Measurements from ENCODE around the gene SLC30A4. TPM values are rescaled to one million over a fixed set of nuclear protein-coding genes. Genes with fewer than 3 reads are reported as not detected.

The SLC30A4 gene
- total RNA-seq, 4 donors from 2014 or later: 7.2 to 27.0 (median 11.3) TPM

DNA sequence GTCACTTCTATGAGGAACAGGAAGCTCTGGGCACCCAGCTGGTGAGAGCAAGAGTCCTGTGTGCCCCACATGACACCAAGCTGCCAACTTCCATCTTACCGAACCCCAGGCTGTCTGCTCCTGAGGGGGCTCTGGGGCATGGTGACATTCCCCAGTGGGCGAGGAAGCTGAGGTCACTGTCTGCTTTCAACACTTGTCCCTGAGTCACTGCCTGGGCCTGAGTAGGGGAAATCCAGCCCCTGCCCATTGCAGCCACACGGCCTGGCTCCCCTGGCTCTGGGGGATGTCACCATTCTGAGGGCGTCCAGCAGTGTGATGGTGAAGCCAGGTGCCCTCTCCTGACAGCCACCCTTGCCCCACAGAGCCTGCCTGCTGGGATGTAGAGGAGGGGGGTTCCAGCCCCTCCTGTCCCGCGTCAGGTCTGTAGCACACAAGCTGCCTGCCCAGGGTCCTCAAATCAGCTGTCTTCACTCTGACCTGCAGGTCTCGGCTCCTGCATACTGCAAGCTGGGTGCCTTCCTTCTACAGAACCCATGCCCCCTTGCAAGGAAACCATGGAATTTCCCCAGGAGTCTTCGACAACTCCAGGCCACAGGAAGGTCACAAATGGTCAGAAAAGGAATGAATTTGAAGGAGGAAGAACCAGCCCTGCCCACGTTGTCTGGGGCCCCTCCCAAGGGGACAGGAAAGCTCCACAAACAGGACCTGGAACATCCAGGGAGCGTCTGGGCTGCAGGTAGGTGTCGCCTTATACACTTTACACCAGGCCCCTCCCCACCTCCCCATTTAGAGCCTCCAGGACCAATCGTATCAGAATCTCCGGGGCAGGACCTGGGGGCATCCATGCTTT lies 74.3 kb downstream of the SLC30A4 start:
- Histone ChIP-seq H3K9me3 (no peaks in the 10 kb centered on the region), H3K36me3 (no peaks in the 10 kb centered on the region), H3K27me3 (no peaks in the 10 kb centered on the region), H3K27ac (no peak overlapping the region), H3K4me1 (no peaks in the 10 kb centered on the region), H3K4me3 (no peak overlapping the region)
- intact Hi-C loops (cut with DNase I; ENCODE audit: low total_unique reads): no loop called here
- TF ChIP-seq, protein P1, sequence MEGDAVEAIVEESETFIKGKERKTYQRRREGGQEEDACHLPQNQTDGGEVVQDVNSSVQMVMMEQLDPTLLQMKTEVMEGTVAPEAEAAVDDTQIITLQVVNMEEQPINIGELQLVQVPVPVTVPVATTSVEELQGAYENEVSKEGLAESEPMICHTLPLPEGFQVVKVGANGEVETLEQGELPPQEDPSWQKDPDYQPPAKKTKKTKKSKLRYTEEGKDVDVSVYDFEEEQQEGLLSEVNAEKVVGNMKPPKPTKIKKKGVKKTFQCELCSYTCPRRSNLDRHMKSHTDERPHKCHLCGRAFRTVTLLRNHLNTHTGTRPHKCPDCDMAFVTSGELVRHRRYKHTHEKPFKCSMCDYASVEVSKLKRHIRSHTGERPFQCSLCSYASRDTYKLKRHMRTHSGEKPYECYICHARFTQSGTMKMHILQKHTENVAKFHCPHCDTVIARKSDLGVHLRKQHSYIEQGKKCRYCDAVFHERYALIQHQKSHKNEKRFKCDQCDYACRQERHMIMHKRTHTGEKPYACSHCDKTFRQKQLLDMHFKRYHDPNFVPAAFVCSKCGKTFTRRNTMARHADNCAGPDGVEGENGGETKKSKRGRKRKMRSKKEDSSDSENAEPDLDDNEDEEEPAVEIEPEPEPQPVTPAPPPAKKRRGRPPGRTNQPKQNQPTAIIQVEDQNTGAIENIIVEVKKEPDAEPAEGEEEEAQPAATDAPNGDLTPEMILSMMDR (IDR thresholded peaks at IDR 0.05): no peak
- DNase-seq: no peak

DNA sequence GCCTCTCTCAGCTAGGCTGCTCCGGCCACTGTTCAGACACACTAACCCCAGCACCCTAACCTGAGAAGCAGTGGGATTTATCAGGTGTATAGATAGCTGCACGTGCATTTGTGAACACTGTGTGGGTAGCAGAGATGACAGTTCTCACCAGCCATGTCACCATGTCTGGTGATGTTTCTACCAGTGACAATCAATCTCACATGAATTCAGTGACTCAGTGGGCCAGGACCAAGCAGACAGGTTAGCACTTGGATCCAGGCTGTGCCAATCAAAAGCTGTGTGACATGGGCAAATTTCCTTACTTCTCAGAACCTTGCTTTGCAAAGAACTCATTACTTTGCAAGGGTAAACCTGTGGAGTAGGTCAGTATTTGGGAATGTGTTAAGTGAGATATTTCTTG lies 78.9 kb downstream of the SLC30A4 start:
- Histone ChIP-seq H3K4me1 (no peaks in the 10 kb centered on the region), H3K36me3 (no peaks in the 10 kb centered on the region), H3K27ac (no peak overlapping the region), H3K4me3 (no peak overlapping the region), H3K9me3 (no peaks in the 10 kb centered on the region), H3K27me3 (no peaks in the 10 kb centered on the region)
- intact Hi-C loops (cut with DNase I; ENCODE audit: low total_unique reads): no loop called here
- no peak for DNase-seq
- TF ChIP-seq, protein P1 (IDR thresholded peaks at IDR 0.05): no peak
- TF ChIP-seq POLR2A (IDR thresholded peaks at IDR 0.05): no peak

DNA sequence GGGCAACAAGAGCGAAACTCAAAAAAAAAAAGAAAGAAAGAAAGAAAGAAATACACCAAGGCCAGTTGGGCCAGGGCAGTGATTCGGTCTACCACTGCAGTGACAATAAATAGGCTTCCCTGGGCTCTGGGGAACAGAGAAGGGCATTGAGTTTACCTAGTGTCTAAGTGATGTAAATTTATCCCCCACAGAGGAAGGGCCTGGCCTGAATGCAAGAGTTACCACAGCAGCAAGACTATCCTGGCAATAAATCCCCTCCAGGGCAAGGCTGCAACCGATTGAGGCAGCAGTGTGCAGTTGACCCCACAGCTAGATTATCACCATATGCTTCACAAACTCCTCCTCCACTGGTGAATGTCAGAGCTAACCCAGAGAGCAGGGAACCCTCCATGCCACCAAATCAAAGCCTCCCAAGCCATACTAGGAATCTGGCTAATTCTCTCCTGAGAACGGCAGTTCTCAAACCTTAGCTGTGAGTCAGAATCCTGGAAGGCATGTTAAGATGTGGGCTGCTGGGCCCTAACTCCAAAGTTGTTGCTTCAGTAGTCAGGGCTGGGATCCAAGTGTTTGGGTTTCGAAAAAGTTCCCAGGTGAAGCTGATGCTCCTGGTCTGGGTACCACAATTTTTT lies 79.9 kb downstream of the SLC30A4 start:
- Histone ChIP-seq H3K9me3 (no peaks in the 10 kb centered on the region), H3K36me3 (no peaks in the 10 kb centered on the region), H3K4me3 (no peak overlapping the region), H3K27me3 (no peaks in the 10 kb centered on the region), H3K27ac (no peak overlapping the region), H3K4me1 (no peaks in the 10 kb centered on the region)
- DNase-seq: no peak
- no peak for TF ChIP-seq POLR2A (IDR thresholded peaks at IDR 0.05)
- TF ChIP-seq, protein P1 (IDR thresholded peaks at IDR 0.05): no peak
- intact Hi-C loops (cut with DNase I; ENCODE audit: low total_unique reads): no loop called here

DNA sequence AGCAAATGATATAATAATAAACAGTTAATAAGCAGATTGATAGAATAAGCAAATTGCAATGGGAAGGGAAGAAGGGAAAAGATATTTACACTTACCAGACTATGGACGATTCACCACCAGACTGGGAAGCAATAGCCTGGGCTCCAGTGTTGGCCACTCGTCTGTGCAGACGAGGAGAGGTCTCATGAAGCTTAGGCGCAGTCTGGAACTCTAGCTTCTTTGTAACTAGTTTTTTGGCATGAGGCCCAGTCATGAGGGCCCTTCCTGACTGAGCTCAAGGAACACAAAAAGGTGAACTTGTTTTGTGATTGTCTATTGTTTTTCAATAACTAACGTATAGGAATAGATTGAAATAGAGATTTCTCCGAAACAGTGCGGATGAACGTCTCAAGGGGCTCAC lies 80.9 kb downstream of the SLC30A4 start:
- Histone ChIP-seq H3K36me3 (no peaks in the 10 kb centered on the region), H3K27ac (no peak overlapping the region)

DNA sequence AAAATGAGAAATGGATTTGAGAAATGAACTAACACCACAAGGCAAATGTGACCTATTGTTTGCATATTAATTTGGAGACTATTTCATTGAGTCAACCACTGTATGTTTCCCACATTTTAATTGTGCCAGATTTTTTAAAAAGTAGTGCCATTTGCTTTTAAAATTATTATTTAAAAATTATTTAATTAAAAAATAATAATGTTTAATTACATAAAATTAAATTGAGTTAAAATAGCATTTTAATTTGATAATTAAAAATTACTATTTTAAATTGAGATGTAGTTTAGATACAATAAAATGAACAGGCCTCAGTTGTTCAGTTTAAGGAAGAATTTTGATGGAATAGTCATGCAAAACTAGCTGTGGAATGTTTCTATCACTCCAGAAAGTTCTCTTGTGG lies 81.5 kb downstream of the SLC30A4 start:
- TF ChIP-seq, protein P1 (IDR thresholded peaks at IDR 0.05): no peak
- TF ChIP-seq POLR2A (IDR thresholded peaks at IDR 0.05): no peak
- intact Hi-C loops (cut with DNase I; ENCODE audit: low total_unique reads): no loop called here
- H3K4me1 ChIP-seq: no peaks in the 10 kb centered on the region

More for the DNA sequence above, 80.9 kb downstream of the SLC30A4 start:
- TF ChIP-seq POLR2A (IDR thresholded peaks at IDR 0.05): no peak
- TF ChIP-seq, protein P1 (IDR thresholded peaks at IDR 0.05): no peak
- no peak for DNase-seq
- Histone ChIP-seq H3K4me1 (no peaks in the 10 kb centered on the region), H3K9me3 (no peaks in the 10 kb centered on the region), H3K4me3 (no peak overlapping the region), H3K27me3 (no peaks in the 10 kb centered on the region)
- intact Hi-C loops (cut with DNase I; ENCODE audit: low total_unique reads): no loop called here

More for the DNA sequence above, 81.5 kb downstream of the SLC30A4 start:
- DNase-seq: no peak
- Histone ChIP-seq H3K27ac (no peak overlapping the region), H3K4me3 (no peak overlapping the region), H3K36me3 (no peaks in the 10 kb centered on the region), H3K27me3 (no peaks in the 10 kb centered on the region), H3K9me3 (no peaks in the 10 kb centered on the region)

Measured in uterus (tissue), 4 donors.